H1 (cell line): ENCODE measurements around the gene TUBB4B. TPM values are rescaled to one million over a fixed set of nuclear protein-coding genes. Genes with fewer than 3 reads are reported as not detected.

ENCODE experiments used
- CTCF ChIA-PET: fragments of 300-600 bp; sonication (Branson Sonifier 250); formaldehyde crosslinking; loops from one replicate; lab custom pipeline; 2021; ENCODE audit not compliant: partially characterized antibody; lab: Charles Lee
- POLR2A ChIA-PET: fragments of 300-600 bp; sonication (Branson Sonifier 250); formaldehyde crosslinking; loops from one replicate; lab custom pipeline; 2021; ENCODE audit warnings: inconsistent platforms; ENCODE audit not compliant: partially characterized antibody; lab: Charles Lee
- DNase-seq, 2 experiments: peaks; one replicate each; pipeline versions ENCODE4 v3.0.0 to v3.0.0-alpha.2; 2010 to 2022; ENCODE audit warnings: low spot score in 2 of 2, low read depth in 1 of 2, mixed read lengths in 1 of 2
- FAIRE-seq: peaks from 2 replicates; lab custom pipeline; 2011; peaks lifted over from hg19 to GRCh38; lab: Jason Lieb, UNC
- H2AFZ ChIP-seq: 2 replicates; pipeline ENCODE4 v1.8.1; 2012; ENCODE audit warnings: low read length, inconsistent platforms
- H2AK5ac ChIP-seq: 2 replicates; pipeline ENCODE4 v1.6.1; 2013; ENCODE audit warnings: low read depth, low read length
- H2BK120ac ChIP-seq: replicated peaks from 2 replicates; pipeline ENCODE3; 2013; ENCODE audit warnings: low read depth, low read length, inconsistent platforms
- H2BK12ac ChIP-seq: 2 replicates; pipeline ENCODE4 v1.6.1; 2013; ENCODE audit warnings: low read depth, low read length
- H2BK15ac ChIP-seq: 2 replicates; pipeline ENCODE4 v1.6.1; 2013; ENCODE audit warnings: low read length
- H2BK20ac ChIP-seq: 2 replicates; pipeline ENCODE4 v1.6.1; 2013; ENCODE audit warnings: low read length
- H2BK5ac ChIP-seq: 2 replicates; pipeline ENCODE4 v1.6.1; 2013; ENCODE audit warnings: low read depth, low read length
- H3K14ac ChIP-seq: 2 replicates; pipeline ENCODE4 v1.6.1; 2013; ENCODE audit warnings: inconsistent platforms; ENCODE audit not compliant: insufficient read length
- H3K18ac ChIP-seq: 2 replicates; pipeline ENCODE4 v1.6.1; 2013; ENCODE audit warnings: low read length; ENCODE audit errors: extremely low read depth
- H3K23ac ChIP-seq: 2 replicates; pipeline ENCODE4 v1.6.1; 2013; ENCODE audit warnings: inconsistent platforms; ENCODE audit not compliant: insufficient read length
- H3K23me2 ChIP-seq: 2 replicates; pipeline ENCODE4 v1.6.1; 2013; ENCODE audit warnings: low read depth, low read length
- H3K27ac ChIP-seq: 2 replicates; pipeline ENCODE4 v1.6.1; 2011; ENCODE audit warnings: low read depth, low read length, inconsistent platforms
- H3K27me3 ChIP-seq, 4 experiments: replicated peaks in 1 of 4; 1 replicate in 1 of 4; 2 replicates in 3 of 4; pipeline versions ENCODE4 v1.6.1 to v1.8.1; 2011 to 2013; ENCODE audit warnings: low read length in 3 of 4, mild to moderate bottlenecking in 3 of 4, inconsistent platforms in 2 of 4, mixed read lengths in 2 of 4, moderate library complexity in 1 of 4; ENCODE audit not compliant: control insufficient read depth in 3 of 4, insufficient read depth in 3 of 4; ENCODE audit errors: extremely low read depth in 1 of 4
- H3K36me3 ChIP-seq, 4 experiments: 2 replicates each; pipeline versions ENCODE4 v1.6.1 to v1.8.1; 2011 to 2013; ENCODE audit warnings: mild to moderate bottlenecking in 4 of 4, low read length in 3 of 4, moderate library complexity in 2 of 4, control low read depth in 1 of 4, inconsistent platforms in 1 of 4; ENCODE audit not compliant: insufficient read depth in 4 of 4, control insufficient read depth in 2 of 4
- H3K4ac ChIP-seq: replicated peaks from 2 replicates; pipeline ENCODE3; 2013; ENCODE audit warnings: low read length, low read depth, mixed read lengths, inconsistent platforms; ENCODE audit not compliant: insufficient read length
- H3K4me1 ChIP-seq, 4 experiments: replicated peaks in 1 of 4; 1 replicate in 1 of 4; 2 replicates in 3 of 4; pipeline versions ENCODE4 v1.6.1 to v1.8.1; 2011 to 2013; ENCODE audit warnings: low read length in 3 of 4, inconsistent platforms in 2 of 4, mixed read lengths in 1 of 4; ENCODE audit not compliant: insufficient read depth in 4 of 4, control insufficient read depth in 3 of 4
- H3K4me2 ChIP-seq, 2 experiments: 2 replicates each; pipeline versions ENCODE4 v1.6.1 to v1.8.1; 2011 to 2013; ENCODE audit warnings: low read depth in 2 of 2, low read length in 2 of 2, control low read depth in 1 of 2, inconsistent platforms in 1 of 2, mild to moderate bottlenecking in 1 of 2; ENCODE audit not compliant: insufficient read depth in 1 of 2
- H3K4me3 ChIP-seq, 4 experiments: fragments of 200-600, 300-600 bp in 1 of 4; sonication (generic), shearing (Covaris generic), sonication (Bioruptor Twin) in 1 of 4; 2 replicates each; pipeline versions ENCODE4 v1.5.1 to v1.8.1; 2011 to 2016; ENCODE audit warnings: low read length in 4 of 4, low read depth in 3 of 4, control low read depth in 2 of 4, inconsistent platforms in 2 of 4, mild to moderate bottlenecking in 2 of 4, mixed read lengths in 1 of 4, moderate library complexity in 1 of 4; ENCODE audit not compliant: insufficient read depth in 2 of 4; ENCODE audit errors: extremely low read depth in 1 of 4
- H3K56ac ChIP-seq: replicated peaks from 2 replicates; pipeline ENCODE3; 2013; ENCODE audit warnings: low read depth, mild to moderate bottlenecking, mixed read lengths, low read length, inconsistent platforms; ENCODE audit not compliant: insufficient read length
- H3K79me1 ChIP-seq: 2 replicates; pipeline ENCODE4 v1.6.1; 2013; ENCODE audit warnings: low read depth, low read length, control low read depth
- H3K79me2 ChIP-seq, 2 experiments: 2 replicates each; pipeline versions ENCODE4 v1.6.1 to v1.8.1; 2012 to 2013; ENCODE audit warnings: low read length in 2 of 2, mild to moderate bottlenecking in 2 of 2, inconsistent platforms in 1 of 2; ENCODE audit not compliant: insufficient read depth in 2 of 2, control insufficient read depth in 1 of 2
- H3K9ac ChIP-seq, 4 experiments: replicated peaks in 1 of 4; 1 replicate in 1 of 4; 2 replicates in 3 of 4; pipeline versions ENCODE4 v1.6.1 to v1.8.1; 2011 to 2013; ENCODE audit warnings: low read depth in 3 of 4, low read length in 3 of 4, control low read depth in 2 of 4, mild to moderate bottlenecking in 2 of 4, moderate library complexity in 2 of 4, inconsistent platforms in 1 of 4; ENCODE audit errors: extremely low read depth in 1 of 4
- H3K9me3 ChIP-seq, 2 experiments: 2 replicates each; pipeline versions ENCODE4 v1.6.1 to v1.8.1; 2012 to 2013; ENCODE audit warnings: mild to moderate bottlenecking in 2 of 2, moderate library complexity in 2 of 2, control low read depth in 1 of 2, inconsistent platforms in 1 of 2, low read depth in 1 of 2, low read length in 1 of 2, mixed read lengths in 1 of 2; ENCODE audit not compliant: insufficient read depth in 2 of 2
- H4K20me1 ChIP-seq, 2 experiments: replicated peaks in 1 of 2; 2 replicates each; pipeline versions ENCODE3 to v1.8.1; 2011 to 2013; ENCODE audit warnings: inconsistent platforms in 2 of 2, low read length in 2 of 2, mild to moderate bottlenecking in 1 of 2; ENCODE audit not compliant: insufficient read depth in 2 of 2, control insufficient read depth in 1 of 2
- H4K5ac ChIP-seq: 2 replicates; pipeline ENCODE4 v1.6.1; 2013; ENCODE audit warnings: low read length, low read depth, mixed read lengths, inconsistent platforms; ENCODE audit not compliant: insufficient read length
- H4K8ac ChIP-seq: 2 replicates; pipeline ENCODE4 v1.8.0; 2013; ENCODE audit warnings: mild to moderate bottlenecking, moderate library complexity, low read length, inconsistent platforms; ENCODE audit not compliant: insufficient read depth; ENCODE audit errors: extremely low read depth
- H4K91ac ChIP-seq: replicated peaks from 2 replicates; pipeline ENCODE3; 2013; ENCODE audit warnings: low read length, mixed read lengths, inconsistent platforms; ENCODE audit not compliant: insufficient read length
- CHD1 ChIP-seq: IDR thresholded peaks from 2 replicates; pipeline ENCODE4 v1.6.1; 2012; ENCODE audit warnings: low read depth, low read length, improper control_type of control experiment
- KDM5A ChIP-seq: fragments of 200-600 bp; IDR thresholded peaks from 2 replicates; pipeline ENCODE4 v1.7.1; 2012; ENCODE audit warnings: mild to moderate bottlenecking, low read length, inconsistent platforms, mixed read lengths
- RXRA ChIP-seq: IDR thresholded peaks from 2 replicates; pipeline ENCODE4 v1.6.1; 2011; ENCODE audit warnings: low read depth, mild to moderate bottlenecking, low read length, moderate library complexity; ENCODE audit not compliant: insufficient read depth
- SP4 ChIP-seq: IDR thresholded peaks from 2 replicates; pipeline ENCODE4 v1.6.1; 2012; ENCODE audit warnings: low read length, inconsistent platforms
- WGBS, 2 experiments: shearing (Covaris generic) in 1 of 2; methylation state at CpG; one replicate each; pipeline versions ENCODE4 v1.1.6 to v1.1.7; 2013 to 2015; ENCODE audit warnings: low lambda C conversion rate in 2 of 2, mixed read lengths in 2 of 2, inconsistent platforms in 1 of 2, low coverage in 1 of 2, missing lambda C conversion rate in 1 of 2; ENCODE audit not compliant: insufficient replicate concordance in 2 of 2, insufficient coverage in 1 of 2, insufficient read length in 1 of 2; ENCODE audit errors: extremely low coverage in 1 of 2, missing lambda C conversion rate in 1 of 2; 5-methylcytosine and 5-hydroxymethylcytosine counted together
- polyA plus RNA-seq, 7 experiments: library from polyadenylated mRNA; depleted of rRNA in 3 of 7; stranded (reverse) in 5 of 7; unstranded in 2 of 7; fragments of >200 nt in 5 of 7; fragments of 200-250 nt in 2 of 7; gene quantifications; 1 replicate in 5 of 7; 2 replicates in 1 of 7; 4 replicates in 1 of 7; pipeline versions ENCODE4 v1.2.1 to v1.2.3, GENCODE V29; 2011 to 2013; ENCODE audit warnings: missing spikeins in 2 of 7, mixed read lengths in 2 of 7
- total RNA-seq: library from RNA; stranded (reverse); fragmentation: NEBNext Ultra II Directional; extraction: Animal tissue kit (Norgen Biotek cat#: 25700); gene quantifications from 2 replicates; pipeline ENCODE4 v1.2.1, GENCODE V29; 2021
- TF ChIP-seq, protein P1 (sequence below): IDR thresholded peaks from 2 replicates; pipeline ENCODE4 v1.6.1; 2012; ENCODE audit warnings: low read length, inconsistent platforms

TUBB4B gene
- total and polyA plus RNA-seq, 2 of the 8 experiments (the other 6 are each of a cell fraction or from before 2014, with no cell fraction given): 280 to 307 TPM

DNA sequence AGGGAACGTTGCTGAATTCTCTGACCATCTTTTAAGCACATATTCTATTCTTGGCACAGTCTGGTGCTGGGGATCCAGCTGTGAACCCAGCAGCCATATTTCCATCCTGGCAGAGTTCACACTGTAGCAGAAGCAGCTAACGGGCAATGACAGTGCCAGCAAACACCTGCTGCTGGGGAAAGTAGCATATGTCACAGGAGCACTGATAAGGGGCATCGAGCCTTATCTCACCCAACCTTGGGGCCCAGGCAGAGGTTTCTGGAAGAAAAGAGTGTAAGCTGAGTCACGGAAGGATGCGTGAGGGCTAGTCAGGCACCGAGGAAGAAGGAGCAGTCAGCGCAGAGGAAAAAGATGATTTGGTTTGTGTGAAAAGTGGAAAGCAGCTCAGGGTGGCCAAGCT, 34.5 kb upstream of the TUBB4B start:
- Histone ChIP-seq H4K91ac (no peak overlapping the region), H4K5ac (no peak overlapping the region), H2BK120ac (no peak overlapping the region), H2BK15ac (no peak overlapping the region), H3K18ac (no peak overlapping the region), H4K20me1 (peaks cover 0 to 12% of the 10 kb centered on the region in 2 experiments), H2BK12ac (no peak overlapping the region), H4K8ac (no peak overlapping the region; the same call in 1 of the 2 replicates), H3K4me2 (peak overlapping the region; percentile 90), H3K79me2 (peaks cover 0 to 46% of the 10 kb centered on the region in 2 experiments; a peak in 3 of 4 replicates), H2AFZ (no peak overlapping the region), H2BK5ac (no peak overlapping the region), H3K27me3 (no peaks in the 10 kb centered on the region), H3K79me1 (peaks cover 17% of the 10 kb centered on the region), H3K9ac (peak overlapping the region in 2 of 4 experiments; percentile 84 to 89; a peak in 4 of 7 replicates), H3K36me3 (peaks cover 0 to 4% (median 0%) of the 10 kb centered on the region in 4 experiments; a peak in 1 of 8 replicates), H3K23me2 (peaks cover 15% of the 10 kb centered on the region), H3K14ac (no peak overlapping the region), H3K4ac (no peak overlapping the region), H2AK5ac (no peak overlapping the region), H3K4me3 (peak overlapping the region; percentile 78 to 96 (median 89)), H3K23ac (no peak overlapping the region), H3K56ac (no peak overlapping the region), H3K4me1 (peaks cover 6 to 21% (median 14%) of the 10 kb centered on the region in 4 experiments), H3K9me3 (no peaks in the 10 kb centered on the region), H3K27ac (no peak overlapping the region), H2BK20ac (no peak overlapping the region)
- TF ChIP-seq SP4 (no peak), KDM5A (no peak), RXRA (no peak), CHD1 (no peak)
- TF ChIP-seq, protein P1, sequence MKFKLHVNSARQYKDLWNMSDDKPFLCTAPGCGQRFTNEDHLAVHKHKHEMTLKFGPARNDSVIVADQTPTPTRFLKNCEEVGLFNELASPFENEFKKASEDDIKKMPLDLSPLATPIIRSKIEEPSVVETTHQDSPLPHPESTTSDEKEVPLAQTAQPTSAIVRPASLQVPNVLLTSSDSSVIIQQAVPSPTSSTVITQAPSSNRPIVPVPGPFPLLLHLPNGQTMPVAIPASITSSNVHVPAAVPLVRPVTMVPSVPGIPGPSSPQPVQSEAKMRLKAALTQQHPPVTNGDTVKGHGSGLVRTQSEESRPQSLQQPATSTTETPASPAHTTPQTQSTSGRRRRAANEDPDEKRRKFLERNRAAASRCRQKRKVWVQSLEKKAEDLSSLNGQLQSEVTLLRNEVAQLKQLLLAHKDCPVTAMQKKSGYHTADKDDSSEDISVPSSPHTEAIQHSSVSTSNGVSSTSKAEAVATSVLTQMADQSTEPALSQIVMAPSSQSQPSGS: no peak
- ChIA-PET CTCF (interaction anchor here (0.7 to 4.9 kb wide), 8 partner anchors 8 to 84 kb away, joined by 3 to 23 read pairs (median 4); partner anchors contain the start of genes ANAPC2, RNF224 and SSNA1), POLR2A (interaction anchor here (1.1 to 69.9 kb wide), 8 partner anchors 13 to 136 kb away, joined by 3 to 1462 read pairs (median 8); partner anchors contain the start of genes ANAPC2, CYSRT1, NELFB and RNF208)
- WGBS, 2 experiments: 88% methylated on average over 7 of the region's 7 CpGs; no CpG with 5 or more reads in 1 of the 2 experiments
- no peak for FAIRE-seq
- no peak for DNase-seq
